Epithelial cell of proximal tubule (primary cell): Measurements from ENCODE around the gene RBFOX2. TPM values are rescaled to one million over a fixed set of nuclear protein-coding genes. Genes with fewer than 3 reads are reported as not detected.
"Not testable (repeated sequence)": the region's sequence is repeated elsewhere in the genome, so short reads cannot be mapped to it uniquely, and the experiment has no call there.

Experiments
- DNase-seq: peaks from one replicate; pipeline ENCODE4 v3.0.0-alpha.2; 2011; ENCODE audit warnings: low read depth
- H3K4me3 ChIP-seq: 2 replicates; pipeline ENCODE4 v1.5.1; 2011; ENCODE audit warnings: low read depth, mild to moderate bottlenecking, low read length
- total RNA-seq: library from RNA; depleted of rRNA; stranded (reverse); fragments of >200 nt; gene quantifications from 2 replicates; pipeline ENCODE4 v1.2.3, GENCODE V29; 2015
- TF ChIP-seq, protein P1 (sequence below): conservative IDR thresholded peaks from 2 replicates; pipeline ENCODE4 v1.5.1; 2012; ENCODE audit warnings: low read depth, mild to moderate bottlenecking, low read length

RBFOX2 gene
- total RNA-seq, 1 donor from 2014 or later = 67.0 TPM

DNA sequence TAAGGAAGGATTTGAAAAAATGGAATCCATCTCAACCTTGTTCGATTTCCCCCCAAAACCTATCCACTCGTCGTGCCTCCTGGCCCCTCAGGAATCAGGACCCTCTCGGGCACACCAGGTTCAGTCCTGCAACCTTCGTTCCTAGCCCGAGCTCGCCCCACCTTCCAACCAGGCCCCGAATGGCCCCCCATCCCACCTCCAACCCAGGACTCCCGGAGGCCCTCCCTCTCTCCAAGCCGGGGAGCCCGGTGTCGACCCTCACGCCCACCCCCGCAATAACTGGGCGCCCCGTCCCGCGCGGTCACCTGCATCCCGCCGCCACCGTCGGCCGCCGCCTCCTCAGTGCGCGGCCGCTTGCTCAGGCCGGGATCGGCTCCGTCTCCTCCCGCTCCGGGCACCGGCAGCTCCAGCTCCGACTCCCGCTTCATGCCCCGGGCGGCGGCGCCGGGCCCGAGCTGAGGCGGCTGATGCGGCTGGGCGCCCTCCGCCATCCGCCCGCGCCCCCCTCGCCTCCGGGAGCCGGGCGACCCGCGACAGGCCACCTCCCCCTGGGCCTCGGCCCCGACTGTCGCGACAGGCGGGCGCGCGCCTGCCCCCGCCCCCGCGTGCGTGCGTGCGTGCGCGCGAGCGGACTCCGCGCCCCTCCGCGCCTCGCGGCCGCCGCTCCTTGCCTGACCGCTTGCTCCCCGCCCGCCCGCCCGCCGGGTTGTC lies 534 bp downstream of the RBFOX2 start:
- TF ChIP-seq, protein P1, sequence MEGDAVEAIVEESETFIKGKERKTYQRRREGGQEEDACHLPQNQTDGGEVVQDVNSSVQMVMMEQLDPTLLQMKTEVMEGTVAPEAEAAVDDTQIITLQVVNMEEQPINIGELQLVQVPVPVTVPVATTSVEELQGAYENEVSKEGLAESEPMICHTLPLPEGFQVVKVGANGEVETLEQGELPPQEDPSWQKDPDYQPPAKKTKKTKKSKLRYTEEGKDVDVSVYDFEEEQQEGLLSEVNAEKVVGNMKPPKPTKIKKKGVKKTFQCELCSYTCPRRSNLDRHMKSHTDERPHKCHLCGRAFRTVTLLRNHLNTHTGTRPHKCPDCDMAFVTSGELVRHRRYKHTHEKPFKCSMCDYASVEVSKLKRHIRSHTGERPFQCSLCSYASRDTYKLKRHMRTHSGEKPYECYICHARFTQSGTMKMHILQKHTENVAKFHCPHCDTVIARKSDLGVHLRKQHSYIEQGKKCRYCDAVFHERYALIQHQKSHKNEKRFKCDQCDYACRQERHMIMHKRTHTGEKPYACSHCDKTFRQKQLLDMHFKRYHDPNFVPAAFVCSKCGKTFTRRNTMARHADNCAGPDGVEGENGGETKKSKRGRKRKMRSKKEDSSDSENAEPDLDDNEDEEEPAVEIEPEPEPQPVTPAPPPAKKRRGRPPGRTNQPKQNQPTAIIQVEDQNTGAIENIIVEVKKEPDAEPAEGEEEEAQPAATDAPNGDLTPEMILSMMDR = no peak
- peak overlapping the region; percentile 71 for H3K4me3 ChIP-seq
- DNase-seq = no peak

DNA sequence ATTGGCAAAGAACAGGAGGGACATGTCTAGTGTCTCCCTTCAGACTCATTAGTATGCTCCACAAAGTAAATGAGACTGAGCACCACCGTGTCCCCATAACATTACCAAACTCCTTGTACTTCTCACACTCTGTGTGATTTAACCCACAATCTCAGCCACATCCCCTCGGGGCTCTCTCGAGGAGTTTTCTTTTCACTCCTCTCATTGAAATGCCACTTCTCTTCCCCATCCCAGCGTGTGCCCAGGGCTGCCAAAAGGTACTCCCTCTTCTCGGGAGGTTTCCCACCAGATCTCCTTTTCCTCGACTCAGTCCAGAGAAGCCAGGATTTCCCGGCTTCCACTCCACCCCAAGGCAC lies 1.1 kb downstream of the RBFOX2 start:
- H3K4me3 ChIP-seq = peak overlapping the region; percentile 71
- no peak for DNase-seq
- TF ChIP-seq, protein P1 = no peak

DNA sequence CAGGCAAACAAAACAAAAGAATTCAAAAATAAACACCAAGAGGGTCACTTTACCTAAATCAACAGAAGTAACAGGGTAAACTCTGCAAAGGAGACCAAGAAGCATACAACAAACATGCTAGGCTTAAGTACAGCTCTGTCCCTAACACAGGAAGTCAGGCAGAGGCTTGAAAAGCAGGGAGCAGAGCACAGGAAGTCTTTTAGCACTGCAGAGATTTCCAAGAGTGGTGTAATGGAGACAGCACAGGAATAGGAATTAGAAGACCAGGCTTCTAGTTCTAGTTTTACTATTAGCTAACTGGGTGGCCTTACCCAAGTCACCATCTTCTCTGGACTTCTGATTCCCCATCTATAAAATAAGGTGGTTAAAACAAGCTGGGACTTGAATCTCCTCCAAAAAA lies 1.9 kb downstream of the RBFOX2 start:
- DNase-seq = no peak
- peak overlapping the region; percentile 71 for H3K4me3 ChIP-seq
- TF ChIP-seq, protein P1 = no peak

DNA sequence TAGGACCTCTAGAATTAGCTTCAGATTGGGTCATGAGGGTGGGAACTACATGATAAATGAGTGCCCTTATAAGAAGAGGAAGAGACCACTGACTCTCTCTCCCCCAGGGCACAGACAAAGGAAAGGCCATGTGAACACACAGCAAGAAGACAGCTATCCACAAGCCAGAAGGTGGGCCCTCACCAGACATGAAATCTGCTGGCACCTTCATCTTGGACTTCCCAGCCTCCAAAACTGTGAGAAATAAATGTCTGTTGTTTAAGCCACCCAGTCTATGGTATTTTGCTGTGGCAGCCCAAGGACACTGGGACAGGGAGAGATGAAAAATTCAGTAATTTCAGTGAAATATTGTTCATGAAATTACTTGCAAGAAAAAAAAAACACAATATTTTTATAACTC lies 5.9 kb downstream of the RBFOX2 start:
- no peak for DNase-seq
- TF ChIP-seq, protein P1 = no peak
- H3K4me3 ChIP-seq = no peak overlapping the region

DNA sequence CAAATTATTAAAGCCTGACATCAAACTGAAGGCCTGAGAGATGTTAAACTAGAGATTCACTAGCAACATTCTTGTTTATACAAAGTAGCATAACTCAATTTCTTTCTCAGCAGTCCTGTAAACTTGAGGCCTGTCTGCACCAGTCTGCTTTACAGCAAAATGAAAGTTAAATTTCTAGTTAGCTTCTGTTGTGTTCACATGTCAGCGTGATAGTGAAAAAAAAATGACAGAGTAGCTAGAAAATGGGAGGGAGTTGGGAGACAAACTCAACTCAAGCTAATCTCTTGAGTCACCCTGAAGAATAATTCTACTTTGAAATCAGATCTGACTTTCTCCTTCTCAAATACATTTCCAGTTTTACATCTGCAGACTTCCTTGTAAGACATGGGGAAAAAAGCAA lies 6.5 kb downstream of the RBFOX2 start:
- TF ChIP-seq, protein P1 = no peak
- no peak for DNase-seq
- H3K4me3 ChIP-seq = no peak overlapping the region

DNA sequence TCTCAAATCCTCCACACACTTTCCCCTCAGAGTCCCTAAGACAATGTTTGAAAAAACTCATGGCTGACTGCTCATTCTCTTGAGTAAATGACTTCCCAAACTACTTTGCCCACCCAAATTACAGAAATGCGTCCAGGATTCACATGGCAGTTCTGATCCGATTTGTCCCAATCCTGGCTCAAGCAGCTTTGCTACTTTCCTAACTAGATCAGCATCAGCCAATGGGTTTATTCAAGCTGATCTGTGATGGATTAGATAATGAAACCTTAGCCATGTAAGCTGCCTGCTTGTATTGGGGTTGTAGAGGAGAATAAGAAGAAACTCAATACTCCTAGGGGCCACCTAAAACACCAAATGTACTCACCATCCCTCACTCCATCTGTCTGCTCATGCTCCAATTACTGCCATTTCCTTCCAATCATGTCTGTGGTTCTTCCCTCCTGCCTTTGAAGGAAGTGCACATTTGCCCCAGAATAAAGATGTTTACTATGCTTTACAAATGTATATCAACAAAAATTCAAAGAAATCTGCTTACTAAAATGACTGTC lies 6.9 kb downstream of the RBFOX2 start:
- no peak overlapping the region for H3K4me3 ChIP-seq
- no peak for DNase-seq
- TF ChIP-seq, protein P1 = no peak

DNA sequence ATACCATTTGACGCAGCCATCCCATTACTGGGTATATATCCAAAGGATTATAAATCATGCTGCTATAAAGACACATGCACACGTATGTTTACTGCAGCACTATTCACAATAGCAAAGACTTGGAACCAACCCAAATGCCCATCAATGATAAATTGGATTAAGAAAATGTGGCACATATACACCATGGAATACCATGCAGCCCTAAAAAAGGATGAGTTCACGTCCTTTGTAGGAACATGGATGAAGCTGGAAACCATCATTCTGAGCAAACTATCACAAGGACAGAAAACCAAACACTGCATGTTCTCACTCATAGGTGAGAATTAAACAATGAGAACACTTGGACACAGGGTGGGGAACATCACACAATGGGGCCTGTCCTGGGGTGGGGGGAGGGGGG lies 7.8 kb downstream of the RBFOX2 start:
- not testable (repeated sequence) for H3K4me3 ChIP-seq, DNase-seq
